ENCODE results near the gene COX17. TPM values are rescaled to one million over a fixed set of nuclear protein-coding genes. Genes with fewer than 3 reads are reported as not detected.

COX17 gene
- total RNA-seq, 4 donors from 2014 or later, result 22.1 to 45.7 (median 31.6) TPM

DNA sequence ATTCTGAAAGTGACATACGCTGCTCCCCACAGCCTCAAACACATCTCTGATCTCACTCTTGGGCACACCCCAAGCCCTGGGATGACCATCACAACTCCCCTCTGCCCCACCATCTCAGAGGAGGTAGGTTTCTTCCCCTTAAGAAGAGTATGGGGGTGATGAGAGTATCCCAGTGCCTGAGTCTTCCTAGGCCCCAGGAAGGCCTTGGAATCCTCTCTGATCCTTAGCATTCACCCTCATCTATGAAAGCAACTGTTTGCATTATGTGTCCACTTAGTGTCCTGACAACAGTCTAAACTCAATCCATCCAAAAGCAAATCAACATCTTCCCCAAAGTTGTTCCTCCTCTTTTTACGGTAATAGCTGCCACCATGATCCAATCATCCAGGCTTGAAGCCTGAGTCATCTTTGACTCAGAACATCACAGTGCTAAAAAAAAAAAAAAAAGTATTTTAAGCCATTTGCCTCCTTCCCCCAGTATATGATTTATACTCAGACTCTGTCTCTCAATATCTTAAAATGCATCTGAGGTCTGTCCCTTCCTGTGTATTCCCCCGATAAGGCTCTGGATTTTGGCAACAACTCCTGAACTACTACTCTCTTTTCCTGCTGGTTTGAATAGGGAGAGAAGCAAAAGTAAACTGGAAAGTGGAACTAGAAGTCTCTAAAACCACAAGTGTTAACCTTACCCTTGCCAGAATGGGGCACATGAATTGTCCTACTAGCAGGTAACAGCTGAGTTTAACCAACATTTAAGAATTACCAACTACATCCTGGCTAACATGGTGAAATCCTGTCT is 39.3 kb downstream of the COX17 start:
- TF ChIP-seq, protein P1, sequence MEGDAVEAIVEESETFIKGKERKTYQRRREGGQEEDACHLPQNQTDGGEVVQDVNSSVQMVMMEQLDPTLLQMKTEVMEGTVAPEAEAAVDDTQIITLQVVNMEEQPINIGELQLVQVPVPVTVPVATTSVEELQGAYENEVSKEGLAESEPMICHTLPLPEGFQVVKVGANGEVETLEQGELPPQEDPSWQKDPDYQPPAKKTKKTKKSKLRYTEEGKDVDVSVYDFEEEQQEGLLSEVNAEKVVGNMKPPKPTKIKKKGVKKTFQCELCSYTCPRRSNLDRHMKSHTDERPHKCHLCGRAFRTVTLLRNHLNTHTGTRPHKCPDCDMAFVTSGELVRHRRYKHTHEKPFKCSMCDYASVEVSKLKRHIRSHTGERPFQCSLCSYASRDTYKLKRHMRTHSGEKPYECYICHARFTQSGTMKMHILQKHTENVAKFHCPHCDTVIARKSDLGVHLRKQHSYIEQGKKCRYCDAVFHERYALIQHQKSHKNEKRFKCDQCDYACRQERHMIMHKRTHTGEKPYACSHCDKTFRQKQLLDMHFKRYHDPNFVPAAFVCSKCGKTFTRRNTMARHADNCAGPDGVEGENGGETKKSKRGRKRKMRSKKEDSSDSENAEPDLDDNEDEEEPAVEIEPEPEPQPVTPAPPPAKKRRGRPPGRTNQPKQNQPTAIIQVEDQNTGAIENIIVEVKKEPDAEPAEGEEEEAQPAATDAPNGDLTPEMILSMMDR (IDR thresholded peaks at IDR 0.05), result no peak
- no peak for DNase-seq (ENCODE audit: low spot score)
- ATAC-seq (ENCODE audit: low FRiP score), result peak; percentile 62

GRCh38 chr3:119636891-119637611 is 40.2 kb downstream of the COX17 start:
- no peak for ATAC-seq (ENCODE audit: low FRiP score)
- TF ChIP-seq, protein P1 (IDR thresholded peaks at IDR 0.05), result no peak
- no peak for DNase-seq (ENCODE audit: low spot score)

DNA sequence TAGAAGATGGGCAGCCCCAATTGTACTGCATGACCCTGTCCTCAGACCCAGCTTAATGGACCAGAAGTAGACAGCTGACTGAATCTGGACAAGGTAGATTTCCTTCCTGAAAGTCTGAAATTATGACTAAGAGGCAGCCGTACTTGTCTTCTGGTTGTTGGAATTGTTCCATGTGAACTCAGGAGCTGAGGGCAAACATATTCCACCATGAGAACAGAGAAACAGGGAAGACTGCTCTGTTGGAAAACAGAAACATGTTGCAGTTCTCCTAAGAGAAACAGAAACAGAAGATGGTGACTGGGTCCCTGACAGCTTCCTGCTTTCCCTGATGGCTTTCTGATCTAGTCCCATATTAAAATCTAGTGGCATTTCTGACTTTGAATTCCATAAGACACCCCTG is 41.0 kb downstream of the COX17 start:
- TF ChIP-seq, protein P1 (IDR thresholded peaks at IDR 0.05), result no peak
- DNase-seq (ENCODE audit: low spot score), result no peak
- ATAC-seq (ENCODE audit: low FRiP score), result no peak

- ATAC-seq (ENCODE audit: low FRiP score) (no peak), DNase-seq (ENCODE audit: low spot score) (no peak)
- TF ChIP-seq, protein P1 (IDR thresholded peaks at IDR 0.05), result no peak
Measured at GRCh38 chr3:119635719-119636118, 41.5 kb downstream of the COX17 start.

- ATAC-seq (ENCODE audit: low FRiP score) (no peak), DNase-seq (ENCODE audit: low spot score) (no peak)
- TF ChIP-seq, protein P1 (IDR thresholded peaks at IDR 0.05), result no peak
Measured at GRCh38 chr3:119632829-119633228, 44.4 kb downstream of the COX17 start.

GRCh38 chr3:119632216-119632615 is 45.0 kb downstream of the COX17 start:
- TF ChIP-seq, protein P1 (IDR thresholded peaks at IDR 0.05), result no peak
- ATAC-seq (ENCODE audit: low FRiP score), result no peak
- no peak for DNase-seq (ENCODE audit: low spot score)
